Dendritic cell treated with granulocyte-macrophage colony-stimulating factor and Interleukin-4, amounts not matched to agents 40 ng/mL and 50 ng/mL, for 4 days (primary cell): Measurements from ENCODE around the gene CERS4.
"Not testable (repeated sequence)": the region's sequence is repeated elsewhere in the genome, so short reads cannot be mapped to it uniquely, and the experiment has no call there.

ENCODE experiments used
- H3K27ac Mint-ChIP-seq: one replicate; pipeline ENCODE4 v1.8.0; 2022; ENCODE audit warnings: mild to moderate bottlenecking, mixed read lengths
- H3K27me3 Mint-ChIP-seq: one replicate; pipeline ENCODE4 v1.8.0; 2022; ENCODE audit warnings: mild to moderate bottlenecking, mixed read lengths
- H3K36me3 Mint-ChIP-seq: one replicate; pipeline ENCODE4 v1.8.0; 2022; ENCODE audit warnings: low read depth, mixed read lengths
- H3K4me1 Mint-ChIP-seq: one replicate; pipeline ENCODE4 v1.8.0; 2022; ENCODE audit warnings: low read depth, mixed read lengths
- H3K4me3 Mint-ChIP-seq: one replicate; pipeline ENCODE4 v1.8.0; 2022; ENCODE audit warnings: mild to moderate bottlenecking, moderate library complexity, mixed read lengths
- H3K9me3 Mint-ChIP-seq: one replicate; pipeline ENCODE4 v1.8.0; 2022; ENCODE audit warnings: mixed read lengths
- intact Hi-C: fragments of 100-400 bp; cut with micrococcal nuclease; formaldehyde crosslinking; loops from one replicate; pipeline ENCODE4 v1.15.0; 2022

CERS4 gene

DNA sequence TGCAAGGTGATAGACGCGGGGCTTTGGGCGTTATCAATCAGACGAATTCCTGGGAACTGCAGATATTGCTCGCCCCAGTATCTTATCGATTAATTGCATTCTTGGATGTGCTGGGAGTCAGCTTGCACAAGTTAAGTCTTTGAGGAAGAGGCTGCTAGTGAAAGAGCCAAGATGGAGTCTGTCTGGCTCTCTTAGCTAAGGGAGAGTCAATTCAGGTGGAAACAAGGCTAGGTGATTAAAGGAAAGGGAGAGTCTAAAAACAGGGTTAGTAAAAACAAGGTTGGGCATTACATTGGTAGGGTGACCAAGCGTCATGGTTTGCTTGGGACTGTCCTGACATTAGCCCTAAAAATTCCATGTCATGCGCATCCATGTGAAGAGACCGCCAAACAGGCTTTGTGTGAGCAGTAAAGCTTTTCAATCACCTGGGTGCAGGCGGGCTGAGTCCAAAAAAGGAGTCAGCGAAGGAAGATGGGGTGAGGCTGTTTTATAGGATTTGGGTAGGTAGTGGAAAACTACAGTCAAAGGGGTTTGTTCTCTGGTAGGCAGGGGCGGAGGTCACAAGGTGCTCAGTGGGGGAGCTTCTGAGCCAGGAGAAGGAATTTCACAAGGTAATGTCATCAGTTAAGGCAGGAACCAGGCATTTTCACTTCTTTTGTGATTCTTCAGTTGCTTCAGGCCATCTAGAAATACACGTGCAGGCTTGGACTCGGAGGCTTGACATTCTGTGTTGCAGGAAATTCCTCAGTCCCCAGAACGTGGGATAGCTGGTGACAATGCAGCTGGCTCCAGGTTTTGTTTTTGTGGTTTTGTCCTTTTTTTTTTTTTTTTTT, 5.7 kb upstream of the CERS4 start:
- H3K36me3 Mint-ChIP-seq, H3K27ac Mint-ChIP-seq, H3K9me3 Mint-ChIP-seq, H3K4me1 Mint-ChIP-seq, intact Hi-C loops, H3K4me3 Mint-ChIP-seq: not testable (repeated sequence)
- H3K27me3 Mint-ChIP-seq = peaks cover 73% of the 10 kb centered on the region

DNA sequence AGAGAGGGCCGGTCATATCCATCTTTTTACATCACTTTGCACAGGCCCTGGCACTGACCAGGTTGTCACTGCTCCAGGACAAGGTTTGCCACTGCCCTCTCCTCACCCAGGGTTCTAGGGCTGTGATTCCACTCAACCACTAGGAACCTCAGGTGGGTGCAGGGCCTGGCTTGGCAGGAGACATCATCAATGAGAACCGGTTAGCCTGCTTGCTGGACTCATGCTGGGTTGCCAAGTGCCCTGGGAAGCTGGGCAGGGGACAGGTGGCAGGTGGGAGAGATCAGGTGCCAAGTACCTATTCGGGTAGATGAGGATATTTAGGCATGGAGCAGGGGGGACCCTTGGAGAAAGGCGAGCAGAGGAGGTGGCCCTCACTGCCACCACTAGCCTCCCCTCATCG, 4.2 kb upstream of the CERS4 start:
- H3K4me3 Mint-ChIP-seq = no peak overlapping the region
- H3K27ac Mint-ChIP-seq = no peak overlapping the region
- H3K4me1 Mint-ChIP-seq = peaks cover 9% of the 10 kb centered on the region
- no peaks in the 10 kb centered on the region for H3K36me3 Mint-ChIP-seq
- intact Hi-C loops = no loop called here
- H3K9me3 Mint-ChIP-seq = no peaks in the 10 kb centered on the region
- peaks cover 78% of the 10 kb centered on the region for H3K27me3 Mint-ChIP-seq

DNA sequence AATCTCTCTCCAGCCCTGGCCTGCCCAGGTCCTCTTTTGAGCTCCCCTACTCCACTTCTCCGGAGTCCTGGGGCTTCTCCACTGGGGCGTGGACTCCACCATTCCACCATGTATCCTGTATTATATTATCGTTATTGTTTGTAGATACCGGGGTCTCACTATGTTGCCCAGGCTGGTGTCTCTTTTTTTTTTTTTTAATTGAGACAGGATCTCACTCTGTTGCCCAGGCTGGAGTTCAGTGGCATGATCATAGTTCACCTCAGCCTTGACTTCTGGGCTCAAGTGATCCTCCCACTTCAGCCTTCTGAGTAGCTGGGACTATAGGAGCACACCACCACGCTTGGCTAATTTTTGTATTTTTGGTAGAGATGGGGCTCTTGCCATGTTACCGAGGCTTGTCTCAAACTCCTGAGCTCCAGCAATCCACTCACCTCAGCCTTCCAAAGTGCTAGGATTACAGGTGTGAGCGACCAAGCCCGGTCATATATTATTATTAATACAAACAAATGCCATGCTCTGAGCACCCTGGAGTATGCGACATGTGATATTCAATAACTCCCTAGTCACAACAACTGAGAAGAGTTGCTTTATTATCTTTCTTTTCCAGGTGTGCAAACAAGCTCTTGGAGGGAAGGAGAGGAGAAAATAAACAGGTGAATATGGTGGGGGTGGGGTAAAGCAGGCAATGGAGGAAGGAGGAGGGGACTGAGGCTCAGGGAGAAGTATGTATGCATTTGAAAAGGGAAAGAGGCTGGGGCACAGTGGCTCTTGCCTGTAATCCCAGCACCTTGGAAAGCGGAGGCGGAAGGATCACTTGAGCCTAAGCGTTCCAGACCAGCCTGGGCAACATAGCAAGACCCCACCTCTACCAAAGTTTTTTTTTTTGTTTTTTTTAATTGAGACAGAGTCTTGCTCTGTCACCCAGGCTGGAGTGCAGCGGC, 2.8 kb upstream of the CERS4 start:
- intact Hi-C loops = no loop called here
- Mint-ChIP-seq H3K4me3 (no peak overlapping the region), H3K9me3 (no peaks in the 10 kb centered on the region), H3K27ac (no peak overlapping the region), H3K27me3 (peaks cover 84% of the 10 kb centered on the region), H3K4me1 (peaks cover 13% of the 10 kb centered on the region), H3K36me3 (no peaks in the 10 kb centered on the region)

DNA sequence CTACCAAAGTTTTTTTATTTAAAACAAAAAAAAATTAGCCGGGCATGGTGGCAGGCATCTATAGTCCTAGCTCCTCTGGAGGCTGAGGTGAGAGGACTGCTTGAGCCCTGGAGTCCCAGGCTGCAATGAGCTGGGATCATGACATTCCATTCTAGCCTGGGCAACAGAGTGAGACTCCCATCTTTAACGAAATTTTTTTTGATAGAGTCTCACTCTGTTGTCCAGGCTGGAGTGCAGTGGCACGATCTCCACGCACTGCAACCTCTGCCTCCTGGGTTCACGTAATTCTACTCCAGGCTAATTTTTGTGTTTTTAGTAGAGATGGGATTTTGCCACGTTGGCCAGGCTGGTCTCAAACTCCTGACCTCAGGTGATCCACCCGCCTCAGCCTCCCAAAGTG, 1.8 kb upstream of the CERS4 start:
- H3K4me3 Mint-ChIP-seq, H3K9me3 Mint-ChIP-seq, intact Hi-C loops, H3K27ac Mint-ChIP-seq, H3K36me3 Mint-ChIP-seq: not testable (repeated sequence)
- Mint-ChIP-seq H3K27me3 (peaks cover 83% of the 10 kb centered on the region), H3K4me1 (peaks cover 13% of the 10 kb centered on the region)

DNA sequence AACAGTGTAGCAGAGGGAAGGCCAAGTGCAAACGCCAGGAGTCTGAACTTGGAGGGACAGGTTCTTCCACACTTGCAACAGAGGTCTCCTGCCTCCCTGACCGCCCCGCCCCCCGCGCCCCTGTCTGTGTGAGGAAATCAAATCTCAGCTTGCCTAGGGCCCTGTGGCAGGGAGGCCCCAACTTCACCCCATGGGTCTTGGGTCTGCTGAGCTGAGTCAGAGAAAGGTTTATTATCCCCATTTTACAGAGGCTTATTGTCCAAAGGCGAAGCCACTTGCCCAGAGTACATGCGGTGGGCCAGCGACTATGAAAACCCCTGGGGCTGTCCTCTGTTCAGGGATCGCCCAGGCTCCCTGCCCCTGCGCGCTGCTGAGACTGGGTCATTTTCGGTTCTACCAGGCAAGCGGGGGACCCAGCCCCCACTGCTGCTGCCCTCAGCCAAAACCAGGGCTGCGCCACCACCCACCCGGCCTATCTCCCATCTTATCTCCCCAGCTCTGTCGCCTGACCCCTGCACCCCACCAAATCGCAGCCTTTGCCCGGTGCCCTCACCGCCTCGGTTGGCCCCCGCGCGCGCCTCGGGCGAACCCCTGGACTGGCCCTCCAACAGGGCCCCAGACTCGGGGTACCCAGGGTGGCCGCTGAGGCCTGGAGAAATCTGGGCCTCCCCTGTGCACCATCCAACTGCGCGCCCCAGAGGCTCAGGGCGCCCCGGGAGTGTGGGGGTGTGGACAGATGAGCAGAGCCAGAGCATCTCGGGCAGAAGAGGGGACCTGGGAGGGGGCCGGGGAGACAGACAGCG, 850 bp upstream of the CERS4 start:
- no peaks in the 10 kb centered on the region for H3K9me3 Mint-ChIP-seq
- H3K4me1 Mint-ChIP-seq = peaks cover 13% of the 10 kb centered on the region
- intact Hi-C loops = no loop called here
- H3K27ac Mint-ChIP-seq = no peak overlapping the region
- H3K36me3 Mint-ChIP-seq = no peaks in the 10 kb centered on the region
- peak overlapping the region; percentile 61 for H3K4me3 Mint-ChIP-seq
- peaks cover 78% of the 10 kb centered on the region for H3K27me3 Mint-ChIP-seq

DNA sequence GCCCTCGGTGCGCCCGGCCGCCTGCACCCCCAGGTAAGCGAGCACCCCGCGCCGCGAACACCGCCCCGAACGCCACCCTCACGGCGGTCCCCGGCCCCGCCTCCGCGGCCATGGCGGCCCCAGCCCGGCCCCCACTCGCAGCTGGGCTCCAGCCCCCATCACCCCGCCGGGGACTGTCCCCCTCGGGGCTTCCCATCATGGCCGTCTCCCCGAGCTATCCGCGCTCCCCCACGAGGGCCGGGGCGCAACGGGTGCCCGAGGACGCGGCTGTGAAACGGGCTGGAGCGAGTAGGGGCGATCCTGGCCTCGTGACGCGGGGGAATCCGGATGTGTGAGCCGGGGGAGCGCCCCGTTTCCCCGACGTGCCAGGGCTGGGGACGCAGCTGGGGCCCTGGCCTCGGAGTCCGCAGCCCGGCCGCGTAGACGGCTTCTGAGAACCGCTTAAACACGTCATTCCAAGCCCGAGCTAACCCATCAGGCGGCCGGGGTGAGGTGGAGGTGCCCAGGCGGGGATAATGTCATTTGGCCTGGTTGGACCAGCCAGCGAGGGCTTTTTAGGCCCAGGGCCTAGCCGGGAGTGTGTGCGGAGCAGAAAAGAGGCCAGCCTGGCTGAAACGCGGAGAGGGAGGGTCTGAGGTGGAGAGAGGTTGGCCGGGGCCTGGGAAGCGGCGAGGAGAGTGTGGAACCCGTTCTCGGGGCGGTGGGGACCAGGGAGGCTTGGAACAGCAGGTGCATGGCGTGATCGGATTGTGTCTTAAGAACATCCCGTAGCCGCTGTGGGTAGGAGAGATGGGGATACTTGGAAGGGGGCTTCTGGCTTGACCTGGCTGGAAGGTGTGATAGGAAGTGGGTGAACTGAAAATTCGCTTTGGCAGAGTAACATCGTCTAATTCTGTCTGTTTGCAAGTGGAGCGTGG, 550 bp downstream of the CERS4 start:
- Mint-ChIP-seq H3K4me3 (peak overlapping the region; percentile 7), H3K36me3 (no peaks in the 10 kb centered on the region), H3K4me1 (peaks cover 20% of the 10 kb centered on the region), H3K9me3 (no peaks in the 10 kb centered on the region), H3K27me3 (peaks cover 70% of the 10 kb centered on the region), H3K27ac (no peak overlapping the region)
- intact Hi-C loops = no loop called here

DNA sequence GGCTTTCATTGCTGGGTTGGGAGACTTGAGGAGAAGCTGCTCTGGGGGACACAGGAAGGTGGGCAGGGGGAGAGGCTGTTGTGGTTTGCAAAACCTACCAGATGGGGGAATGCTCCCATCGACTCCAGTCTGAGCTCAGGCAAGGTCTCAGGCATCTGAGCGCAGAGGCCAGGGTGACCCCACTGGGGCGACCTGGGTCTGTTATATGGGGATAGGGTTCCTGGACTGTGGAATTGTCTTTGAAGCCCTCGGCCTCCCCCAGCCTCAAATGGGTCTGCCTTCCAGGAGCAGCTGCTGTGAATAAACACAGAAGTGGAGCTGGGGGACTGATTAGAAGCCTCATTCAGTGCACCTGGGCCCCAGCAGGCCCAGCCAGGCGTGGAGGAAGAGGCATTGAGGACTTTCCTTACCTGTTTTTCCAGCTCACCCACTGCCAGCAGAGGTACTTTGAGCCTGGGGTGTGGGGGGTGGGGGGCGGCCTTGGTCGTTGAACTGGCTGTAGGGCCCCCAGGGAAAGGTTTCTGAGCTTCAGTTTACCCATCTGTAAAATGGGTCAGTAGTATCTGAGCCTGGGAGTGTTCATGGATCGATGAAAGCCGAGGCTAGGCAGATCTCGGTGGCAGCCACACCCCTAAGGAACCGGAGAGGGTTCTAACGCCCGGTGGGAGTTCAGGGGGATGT, 1.4 kb downstream of the CERS4 start:
- Mint-ChIP-seq H3K9me3 (no peaks in the 10 kb centered on the region), H3K27ac (no peak overlapping the region), H3K27me3 (peaks cover 62% of the 10 kb centered on the region), H3K4me3 (no peak overlapping the region), H3K36me3 (no peaks in the 10 kb centered on the region), H3K4me1 (peaks cover 25% of the 10 kb centered on the region)
- intact Hi-C loops = no loop called here

DNA sequence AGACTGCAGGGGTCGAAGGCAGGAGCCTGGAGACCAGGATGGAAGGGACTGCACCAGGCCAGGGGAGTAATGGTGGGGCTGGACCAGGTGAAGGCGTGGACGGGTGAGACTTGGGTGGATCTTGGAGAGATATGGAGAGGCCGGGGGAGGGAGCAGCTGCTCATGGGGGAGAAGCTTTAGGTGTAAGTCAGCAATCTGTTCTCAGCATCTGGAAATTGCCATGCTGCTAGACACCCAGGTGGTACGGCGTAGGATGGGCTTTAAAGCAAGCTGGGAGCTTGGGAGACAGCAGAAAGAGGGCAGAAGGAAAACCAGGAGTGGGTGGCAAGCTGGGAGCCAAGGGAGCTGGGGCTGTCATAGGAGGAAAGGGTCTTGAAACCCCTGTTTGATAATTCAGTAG, 3.0 kb downstream of the CERS4 start:
- no peak overlapping the region for H3K27ac Mint-ChIP-seq
- intact Hi-C loops = no loop called here
- H3K36me3 Mint-ChIP-seq = no peaks in the 10 kb centered on the region
- peaks cover 62% of the 10 kb centered on the region for H3K27me3 Mint-ChIP-seq
- no peak overlapping the region for H3K4me3 Mint-ChIP-seq
- H3K4me1 Mint-ChIP-seq = peaks cover 25% of the 10 kb centered on the region
- H3K9me3 Mint-ChIP-seq = no peaks in the 10 kb centered on the region

DNA sequence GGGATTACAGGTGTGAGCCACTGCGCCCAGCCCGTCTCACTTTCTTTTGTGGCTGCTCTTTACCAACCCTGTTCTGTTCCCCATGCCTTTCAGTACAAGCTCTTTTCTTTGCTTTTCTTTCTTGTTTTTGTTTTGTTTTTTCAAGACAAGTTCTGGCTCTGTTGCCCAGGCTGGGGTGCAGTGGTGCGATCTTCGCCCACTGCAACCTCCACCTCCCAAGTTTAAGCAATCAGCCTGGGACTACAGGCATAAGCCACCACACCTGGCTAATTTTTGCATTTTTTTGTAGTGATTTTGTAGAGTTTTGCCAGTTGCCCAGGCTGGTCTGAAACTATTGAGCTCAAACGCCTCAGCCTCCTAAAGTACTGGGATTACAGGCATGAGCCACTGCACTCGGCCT, 3.7 kb downstream of the CERS4 start:
- no peak overlapping the region for H3K27ac Mint-ChIP-seq
- H3K36me3 Mint-ChIP-seq = no peaks in the 10 kb centered on the region
- peaks cover 59% of the 10 kb centered on the region for H3K27me3 Mint-ChIP-seq
- peaks cover 25% of the 10 kb centered on the region for H3K4me1 Mint-ChIP-seq
- intact Hi-C loops = no loop called here
- no peaks in the 10 kb centered on the region for H3K9me3 Mint-ChIP-seq
- H3K4me3 Mint-ChIP-seq = no peak overlapping the region

DNA sequence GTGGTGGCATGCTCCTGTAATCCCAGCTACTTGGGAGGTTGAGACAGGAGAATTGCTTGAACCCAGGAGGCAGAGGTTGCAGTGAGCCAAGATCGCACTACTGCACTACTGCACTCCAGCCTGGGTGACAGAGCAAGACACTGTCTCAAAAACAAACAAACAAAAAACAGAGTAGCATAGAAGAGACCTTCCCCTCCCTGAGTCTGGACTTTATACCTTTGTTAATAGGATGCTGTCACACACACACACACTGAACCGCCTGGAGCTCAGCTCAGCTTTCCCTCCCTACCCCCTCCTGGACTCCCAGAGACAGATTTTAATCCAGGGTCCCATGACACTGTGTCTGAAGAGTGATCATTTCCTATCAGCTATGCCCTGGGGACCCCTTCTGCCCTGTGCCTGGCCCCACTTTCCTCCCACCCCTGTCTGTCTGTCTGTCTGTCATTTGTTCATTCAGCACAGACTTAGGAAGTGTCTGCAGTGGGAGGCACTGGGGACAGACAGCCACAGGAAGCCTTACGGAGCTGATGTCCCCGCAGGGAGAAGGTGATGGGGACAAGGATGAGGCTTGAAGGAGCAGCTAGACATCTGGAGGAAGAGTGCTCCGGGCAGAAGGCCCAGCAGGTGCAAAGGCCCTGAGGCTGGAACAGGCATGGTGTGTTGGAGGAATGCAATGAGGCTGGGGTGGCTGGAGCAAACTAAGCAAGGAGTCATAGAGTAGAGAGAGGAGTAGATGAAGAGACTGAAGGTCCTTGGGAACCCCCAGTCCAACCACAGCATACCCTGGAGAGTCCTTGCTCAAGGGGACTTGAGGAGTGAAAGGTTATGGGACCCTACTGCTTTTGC, 4.9 kb downstream of the CERS4 start:
- Mint-ChIP-seq H3K9me3 (no peaks in the 10 kb centered on the region), H3K4me3 (no peak overlapping the region), H3K36me3 (no peaks in the 10 kb centered on the region), H3K27ac (no peak overlapping the region), H3K4me1 (peaks cover 20% of the 10 kb centered on the region), H3K27me3 (peaks cover 57% of the 10 kb centered on the region)
- intact Hi-C loops = no loop called here

DNA sequence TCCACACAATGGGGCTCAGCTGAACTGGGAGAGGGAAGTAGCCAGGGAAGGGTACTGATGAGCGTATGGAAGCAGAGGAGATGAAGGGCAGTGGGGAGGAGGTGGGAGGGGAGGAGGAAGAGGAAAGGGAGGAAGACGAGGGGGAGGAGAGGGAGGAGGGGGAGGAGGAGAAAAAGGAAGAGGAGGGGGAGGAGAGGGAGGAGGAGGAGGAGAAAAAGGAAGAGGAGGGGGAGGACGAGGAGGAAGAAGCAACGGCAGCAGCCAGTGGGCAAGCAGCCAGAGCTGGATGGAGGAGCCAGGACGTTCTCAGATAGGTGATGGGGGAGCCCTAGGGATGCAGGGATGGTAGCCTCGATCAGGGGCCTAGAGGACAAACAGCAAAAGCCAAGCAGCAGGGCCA, 5.6 kb downstream of the CERS4 start:
- Mint-ChIP-seq H3K27ac (no peak overlapping the region), H3K4me3 (no peak overlapping the region), H3K36me3 (no peaks in the 10 kb centered on the region), H3K27me3 (peaks cover 54% of the 10 kb centered on the region), H3K9me3 (no peaks in the 10 kb centered on the region), H3K4me1 (peaks cover 17% of the 10 kb centered on the region)
- intact Hi-C loops = no loop called here

DNA sequence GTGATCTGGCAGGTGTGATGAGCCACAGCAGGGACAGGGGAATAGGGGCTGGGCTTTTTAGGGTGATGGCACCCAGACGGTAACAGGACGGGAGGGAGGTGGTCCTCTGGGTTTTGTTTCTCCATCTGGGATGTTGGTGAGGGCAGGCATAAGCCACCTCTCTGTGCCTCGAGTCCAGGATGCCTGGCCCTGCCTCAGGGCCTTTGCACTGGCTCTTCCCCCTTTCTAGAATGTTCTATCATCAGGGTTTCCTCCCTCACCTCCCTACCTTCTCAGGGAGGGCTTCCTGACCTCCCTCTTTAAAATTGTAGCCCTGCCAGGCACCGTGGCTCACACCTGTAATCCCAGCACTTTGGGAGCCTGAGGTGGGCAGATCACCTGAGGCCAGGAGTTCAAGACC, 6.6 kb downstream of the CERS4 start:
- H3K27ac Mint-ChIP-seq = no peak overlapping the region
- no peak overlapping the region for H3K4me3 Mint-ChIP-seq
- intact Hi-C loops = no loop called here

More for the DNA sequence above, 6.6 kb downstream of the CERS4 start:
- Mint-ChIP-seq H3K9me3 (no peaks in the 10 kb centered on the region), H3K36me3 (no peaks in the 10 kb centered on the region), H3K4me1 (peaks cover 11% of the 10 kb centered on the region), H3K27me3 (peaks cover 52% of the 10 kb centered on the region)
